Stimulated activated CD4-positive, alpha-beta T cell treated with anti-CD3 and anti-CD28 coated beads, Interleukin-1b, Interleukin-23, amount 100 ng/mL, for 48 hours (primary cell): ENCODE results near the gene ZNF500.
A peak's percentile ranks its signal among the peaks of the same experiment; 100 is the strongest.

Experiments used
- DNase-seq: peaks from one replicate; pipeline ENCODE4 v3.0.0-alpha.2; 2020

The ZNF500 gene

GRCh38 chr16:4766875-4767628, at the start of gene ZNF500:
ZNF500 (minus strand) TSS chr16:4767162; CDS start chr16:4765978, 1,184 bp downstream.
- DNase-seq: peak; percentile 97

- no peak for DNase-seq
These were observed 47.7 kb upstream of the ZNF500 start for GRCh38 chr16:4814542-4815173.

- DNase-seq: no peak
These were observed 47.1 kb upstream of the ZNF500 start for GRCh38 chr16:4814046-4814445.

GRCh38 chr16:4813251-4814003, 46.5 kb upstream of the ZNF500 start:
- DNase-seq: no peak

GRCh38 chr16:4811773-4812172, 44.8 kb upstream of the ZNF500 start:
- no peak for DNase-seq

GRCh38 chr16:4811242-4811641, 44.3 kb upstream of the ZNF500 start:
- no peak for DNase-seq

- DNase-seq: no peak
These were observed 39.3 kb upstream of the ZNF500 start for GRCh38 chr16:4806280-4806679.

GRCh38 chr16:4805231-4805630, 38.3 kb upstream of the ZNF500 start:
- no peak for DNase-seq

- no peak for DNase-seq
These were observed 37.2 kb upstream of the ZNF500 start for GRCh38 chr16:4803898-4804762.

- no peak for DNase-seq
These were observed 36.5 kb upstream of the ZNF500 start for GRCh38 chr16:4803401-4803844.

- peak; percentile 85 for DNase-seq
These were observed 35.8 kb upstream of the ZNF500 start for GRCh38 chr16:4802659-4803287.

GRCh38 chr16:4801962-4802658, 35.1 kb upstream of the ZNF500 start, which contains the start of gene ROGDI:
ROGDI (minus strand) TSS chr16:4802633; CDS start chr16:4802571, 62 bp downstream.
- DNase-seq: peak; percentile 70

GRCh38 chr16:4801051-4801961, 34.3 kb upstream of the ZNF500 start:
- no peak for DNase-seq

- no peak for DNase-seq
These were observed 33.5 kb upstream of the ZNF500 start for GRCh38 chr16:4800290-4801041.

GRCh38 chr16:4799171-4799855, 32.4 kb upstream of the ZNF500 start:
- no peak for DNase-seq

- DNase-seq: no peak
These were observed 31.5 kb upstream of the ZNF500 start for GRCh38 chr16:4798456-4798855.

GRCh38 chr16:4797805-4798252, 30.9 kb upstream of the ZNF500 start:
- DNase-seq: no peak

GRCh38 chr16:4796982-4797804, 30.2 kb upstream of the ZNF500 start:
- DNase-seq: no peak
